GM12891 (cell line): ENCODE data around the gene AHNAK.

Experiments used
- POLR2A ChIP-seq: IDR thresholded peaks from 2 replicates; pipeline ENCODE4 v1.6.1; 2011; ENCODE audit warnings: low read depth, low read length, control low read depth
- SPI1 ChIP-seq: IDR thresholded peaks from 2 replicates; pipeline ENCODE4 v1.6.1; 2011; ENCODE audit warnings: low read depth, low read length, control low read depth

DNA sequence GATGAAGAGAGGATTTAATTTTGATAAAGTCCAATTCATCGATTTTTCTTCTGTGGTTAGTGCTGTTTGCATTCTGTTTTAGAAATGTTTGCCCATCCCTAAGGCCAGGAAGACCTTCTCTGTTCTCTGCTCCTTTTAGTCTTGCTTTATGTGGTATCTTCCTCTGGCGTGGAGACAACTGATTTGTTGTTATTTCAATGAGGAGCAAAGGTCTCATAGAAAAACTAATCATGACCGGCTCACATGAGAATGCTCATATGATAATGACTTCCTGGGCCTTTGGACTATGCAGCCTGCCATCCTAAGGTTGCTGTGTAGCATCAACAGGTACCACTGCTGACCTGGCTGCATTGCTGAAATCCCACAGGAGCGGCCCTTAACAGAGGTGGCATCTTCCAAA is 108.0 kb downstream of the AHNAK start:
- TF ChIP-seq SPI1 (no peak), POLR2A (no peak)
